GM12892 (cell line): Measurements from ENCODE around the gene USP36.

Source experiments
- DNase-seq: peaks from one replicate; pipeline ENCODE4 v3.0.0; 2011; ENCODE audit not compliant: insufficient read length
- FAIRE-seq: peaks from 2 replicates; lab custom pipeline; 2011; peaks lifted over from hg19 to GRCh38; lab: Jason Lieb, UNC
- POLR2A ChIP-seq: IDR thresholded peaks from 2 replicates; pipeline ENCODE4 v1.6.1; 2011; ENCODE audit warnings: low read depth, low read length, control low read depth
- POLR2AphosphoS5 ChIP-seq: IDR thresholded peaks from 2 replicates; pipeline ENCODE4 v1.6.1; 2011; ENCODE audit warnings: low read depth, low read length, control low read depth
- TAF1 ChIP-seq: IDR thresholded peaks from 2 replicates; pipeline ENCODE4 v1.6.1; 2011; ENCODE audit warnings: low read depth, mild to moderate bottlenecking, control low read depth, low read length, borderline replicate concordance

The USP36 gene

DNA sequence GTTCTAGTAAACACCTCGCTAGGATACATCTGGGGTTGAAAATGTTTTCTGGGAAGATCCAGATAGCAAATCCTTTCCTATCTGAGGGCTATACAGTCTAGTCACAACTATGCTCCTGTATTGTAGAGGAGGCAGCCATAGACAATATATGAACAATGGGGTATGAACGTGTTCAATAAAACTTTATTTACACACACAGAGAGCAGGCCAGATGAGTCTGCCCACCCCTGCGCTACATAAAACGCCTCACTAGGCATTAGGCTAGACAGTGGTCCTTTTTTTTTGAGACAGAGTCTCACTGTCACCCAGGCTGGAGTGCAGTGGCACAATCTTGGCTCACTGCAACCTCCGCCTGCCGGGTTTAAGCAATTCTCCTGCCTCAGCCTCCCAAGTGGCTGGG is 11.1 kb downstream of the USP36 start:
- FAIRE-seq = no peak
- TF ChIP-seq POLR2AphosphoS5 (no peak), POLR2A (no peak), TAF1 (no peak)
- DNase-seq = no peak

DNA sequence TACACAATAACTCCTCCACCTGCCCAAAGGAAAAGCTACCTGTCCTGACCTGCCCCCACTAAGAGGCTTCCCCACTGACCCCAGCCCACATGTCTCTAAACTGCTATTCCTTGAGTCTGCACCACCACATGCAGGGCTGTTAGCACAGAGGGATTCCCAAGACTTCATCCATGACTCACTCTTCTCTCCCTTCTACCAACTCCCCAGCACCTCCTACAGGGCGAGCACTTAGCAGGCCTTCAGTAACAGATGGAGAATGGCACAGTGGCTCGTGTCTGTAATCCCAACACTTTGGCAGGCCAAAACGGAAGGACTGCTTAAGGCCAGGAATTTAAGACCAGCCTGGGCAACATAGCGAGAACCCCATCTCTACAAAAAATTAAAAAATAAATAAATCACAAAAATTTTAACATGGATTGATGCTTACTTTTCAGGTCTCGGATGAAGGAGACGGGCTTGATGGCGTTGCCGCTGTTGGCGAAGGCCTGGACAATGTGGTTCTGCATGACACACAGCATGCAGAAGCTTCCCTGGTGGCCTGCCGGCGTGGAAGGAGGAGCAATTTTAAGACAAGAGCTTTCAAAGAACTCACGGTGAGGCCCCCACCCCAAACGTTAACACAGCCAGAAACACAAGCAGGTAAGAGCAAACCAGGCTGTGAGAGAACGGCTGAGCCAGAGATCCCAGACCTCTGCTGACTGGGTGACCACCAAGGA is 12.0 kb downstream of the USP36 start:
- DNase-seq = no peak
- TF ChIP-seq POLR2A (no peak), TAF1 (no peak), POLR2AphosphoS5 (no peak)
- no peak for FAIRE-seq

DNA sequence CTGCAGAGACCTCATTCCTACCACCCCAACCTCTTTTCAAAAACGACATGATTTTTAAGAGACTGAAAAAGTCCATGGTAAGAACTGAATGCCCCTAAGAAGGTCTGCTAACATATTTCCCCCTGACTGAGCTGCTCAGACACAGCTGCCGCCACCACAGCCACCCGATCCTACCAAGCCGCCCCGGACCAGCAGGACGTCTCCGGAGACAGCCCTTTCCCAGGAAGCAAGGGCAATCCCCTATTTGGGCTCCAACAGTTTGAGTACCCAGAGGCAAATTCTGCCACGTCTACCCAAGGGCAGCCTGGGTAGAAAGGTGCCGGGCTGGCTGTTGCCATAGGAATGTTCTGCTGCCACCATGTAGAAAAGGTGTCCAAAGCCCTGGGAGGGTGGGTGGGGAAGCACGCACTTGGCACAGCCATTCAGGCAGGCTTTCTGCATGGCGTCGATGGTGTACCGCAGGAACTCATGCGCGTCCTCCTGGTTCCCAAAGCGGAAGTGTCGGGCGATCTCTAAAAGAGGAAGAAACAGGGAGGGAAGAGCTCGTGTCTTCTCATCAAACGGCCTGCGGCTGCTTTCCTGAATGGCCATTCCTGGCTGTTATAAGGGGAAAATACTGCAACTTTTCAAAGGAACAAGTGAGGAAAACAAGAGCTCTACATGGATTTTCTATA is 13.6 kb downstream of the USP36 start:
- no peak for DNase-seq
- FAIRE-seq = no peak
- no peak for TF ChIP-seq TAF1
- no peak for TF ChIP-seq POLR2A
- TF ChIP-seq POLR2AphosphoS5 = no peak

DNA sequence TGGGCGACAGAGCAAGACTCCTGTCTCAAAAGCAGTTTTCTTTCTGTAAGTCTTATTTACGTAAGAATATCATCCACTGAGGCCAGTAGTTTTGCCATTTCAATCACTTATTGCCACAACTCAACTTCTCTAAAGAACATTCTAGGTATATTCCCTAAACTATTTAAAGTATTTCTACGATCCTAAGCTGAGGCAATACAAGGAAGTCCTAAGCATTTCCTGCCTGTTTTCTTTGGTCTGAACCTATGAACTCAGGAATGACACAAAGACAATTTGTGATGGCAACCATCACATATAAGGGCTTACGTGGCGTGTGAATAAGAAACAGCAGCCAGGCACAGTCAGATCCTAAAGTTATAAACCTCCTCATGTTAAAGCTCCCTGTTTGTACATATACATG is 14.2 kb downstream of the USP36 start:
- DNase-seq (no peak), FAIRE-seq (no peak)
- no peak for TF ChIP-seq POLR2AphosphoS5
- no peak for TF ChIP-seq TAF1

DNA sequence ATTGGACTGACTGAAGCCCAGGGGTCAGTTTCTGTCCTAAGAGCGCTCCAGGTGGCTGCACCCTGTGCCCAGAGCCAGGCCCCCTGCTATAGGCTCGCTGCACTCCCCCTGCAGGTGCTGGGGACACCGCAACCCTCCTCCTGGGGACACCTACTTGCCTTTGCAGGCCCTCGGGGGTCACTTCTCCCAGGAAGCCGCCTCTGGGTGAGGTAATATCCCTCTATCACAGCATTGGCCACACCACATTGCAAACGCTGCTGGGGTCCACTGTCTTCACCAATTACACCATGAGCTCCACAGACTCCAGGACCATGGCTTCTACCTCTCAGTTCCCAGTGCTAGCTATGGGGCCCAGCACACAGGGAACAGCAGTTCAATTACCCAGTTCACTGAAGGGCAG is 14.9 kb downstream of the USP36 start:
- TF ChIP-seq POLR2A (no peak), TAF1 (no peak), POLR2AphosphoS5 (no peak)
- no peak for FAIRE-seq

DNA sequence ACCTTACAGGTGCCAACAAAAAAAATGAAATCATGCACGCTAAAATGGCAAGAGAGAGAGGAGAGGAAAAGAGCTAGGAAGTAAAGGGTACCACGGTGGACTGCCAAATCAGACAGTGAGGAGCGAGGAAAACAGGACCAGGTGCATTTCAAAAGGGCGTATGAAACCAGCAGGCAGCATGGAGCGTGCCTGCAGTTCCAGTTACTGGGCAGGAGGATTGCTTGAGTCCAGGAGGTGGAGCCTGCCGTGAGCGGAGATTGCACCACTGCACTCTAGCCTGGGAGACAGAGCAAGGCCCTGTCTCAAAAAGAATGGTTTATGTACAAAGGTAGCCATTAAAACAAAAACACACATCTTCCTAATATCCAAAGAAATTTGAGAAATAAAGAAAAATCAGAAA is 16.4 kb downstream of the USP36 start:
- FAIRE-seq (no peak), DNase-seq (no peak)
- TF ChIP-seq POLR2AphosphoS5 (no peak), POLR2A (no peak), TAF1 (no peak)

More for the DNA sequence above, 14.9 kb downstream of the USP36 start:
- no peak for DNase-seq

DNA sequence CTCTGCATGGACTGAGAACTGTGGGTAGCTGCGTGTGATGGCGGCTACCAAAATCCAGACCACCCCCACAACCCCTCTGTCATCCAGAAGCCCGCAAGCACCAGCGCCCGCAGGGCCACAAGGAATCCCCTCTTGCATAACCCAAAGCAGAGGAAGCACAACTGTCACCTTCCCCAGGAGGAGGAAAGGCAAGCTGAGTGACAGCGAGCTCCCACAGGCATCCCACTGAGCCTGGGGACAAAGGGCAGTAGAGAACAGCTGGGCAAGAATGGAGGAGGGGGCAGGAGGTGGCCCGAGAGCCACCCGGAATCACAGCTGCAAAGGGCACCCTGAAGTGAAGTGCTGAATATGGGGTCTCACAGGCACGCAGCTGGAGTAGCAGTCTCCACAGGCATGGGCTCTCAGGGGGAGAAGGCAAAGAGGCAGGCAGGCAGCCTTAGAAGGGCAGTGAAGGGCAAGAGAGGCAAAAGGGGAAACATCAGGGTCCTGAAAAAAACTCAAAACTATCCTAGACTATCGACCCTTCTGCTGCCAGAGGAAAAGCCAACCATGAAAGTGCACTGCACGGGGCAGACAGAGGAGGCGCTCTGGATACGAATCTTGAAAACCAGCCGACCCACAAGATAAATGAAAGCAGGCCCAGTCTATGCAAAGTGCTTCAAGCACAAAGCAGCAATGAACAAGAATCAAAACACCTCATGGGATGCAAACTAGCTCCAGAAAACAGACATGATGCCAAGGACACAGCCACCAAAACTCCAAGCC is 17.1 kb downstream of the USP36 start:
- FAIRE-seq = no peak
- no peak for TF ChIP-seq POLR2A
- no peak for TF ChIP-seq TAF1
- TF ChIP-seq POLR2AphosphoS5 = no peak

DNA sequence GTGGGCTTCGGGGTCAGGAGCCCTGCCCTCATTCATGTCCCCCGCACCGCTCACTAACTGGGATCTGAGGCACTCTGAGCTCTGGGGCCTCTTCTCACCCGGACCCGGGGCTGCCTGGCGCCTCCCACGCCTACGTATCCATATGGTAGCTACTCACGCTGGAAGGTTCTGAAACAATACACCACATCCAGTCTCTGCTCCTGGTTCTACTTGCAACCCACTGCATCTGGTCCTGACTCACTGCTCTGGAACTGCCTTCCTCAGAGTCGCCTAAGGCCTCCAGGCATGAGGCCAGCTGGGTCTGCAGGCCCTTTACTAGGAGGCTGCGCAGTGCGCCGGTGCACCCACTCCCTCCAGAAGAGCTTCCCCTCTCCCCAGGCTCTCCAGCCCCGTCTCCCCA is 18.1 kb downstream of the USP36 start:
- no peak for TF ChIP-seq POLR2A
- no peak for TF ChIP-seq TAF1
- 0 out of 2 replicates have a peak, but pooled peaks have one; percentile 13 for TF ChIP-seq POLR2AphosphoS5
- FAIRE-seq (no peak), DNase-seq (no peak)

More for the DNA sequence above, 17.1 kb downstream of the USP36 start:
- no peak for DNase-seq

DNA sequence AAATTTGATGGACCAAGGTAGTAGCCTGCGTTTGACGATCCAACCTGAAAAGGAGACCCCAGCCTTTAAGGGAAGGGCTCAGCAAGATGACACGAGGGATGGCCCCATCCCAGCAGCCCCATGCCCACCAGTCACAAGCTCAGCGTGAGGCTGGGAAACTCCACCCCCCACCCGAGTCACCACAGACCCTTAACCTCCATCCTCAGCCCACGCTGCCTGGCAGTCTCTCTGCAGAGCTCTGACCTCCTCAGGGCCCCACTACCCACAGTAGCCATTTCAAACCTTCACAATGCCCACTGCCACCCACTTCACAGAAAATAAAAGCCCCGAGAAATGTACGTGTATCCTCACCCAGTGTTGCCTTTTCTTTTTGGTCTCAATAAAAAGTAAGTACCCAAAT is 18.7 kb downstream of the USP36 start:
- DNase-seq = no peak
- no peak for TF ChIP-seq POLR2AphosphoS5
- TF ChIP-seq TAF1 = no peak
- TF ChIP-seq POLR2A = no peak
- no peak for FAIRE-seq

DNA sequence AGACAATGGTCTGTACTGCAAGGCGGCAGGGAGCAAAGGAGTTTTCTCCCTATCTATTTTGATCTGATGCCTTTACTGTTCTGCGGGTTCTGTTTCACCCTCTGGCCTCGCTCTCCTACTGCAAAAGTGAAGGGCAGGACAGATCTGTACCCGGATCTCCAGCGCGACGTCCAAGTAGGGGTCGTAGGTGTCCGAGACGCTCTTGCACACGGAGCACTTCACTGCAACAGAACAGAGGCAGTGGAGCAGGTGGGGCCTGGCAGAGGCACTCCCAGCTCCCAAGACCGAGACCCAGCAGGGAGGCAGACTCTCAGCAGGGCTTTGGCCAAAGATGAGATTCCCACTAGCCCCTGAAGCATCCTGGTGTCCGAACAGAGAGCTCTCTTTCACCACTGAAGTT is 19.8 kb downstream of the USP36 start:
- DNase-seq = no peak
- TF ChIP-seq POLR2A (no peak), POLR2AphosphoS5 (no peak), TAF1 (no peak)
- no peak for FAIRE-seq
